Spleen (tissue), 7 donors: Measurements from ENCODE around the gene WIPF2.

Experiments
- CTCF ChIP-seq, 11 experiments: fragments of 200-600 bp in 7 of 11; fragments of 450-650 bp in 4 of 11; sonication (generic) in 4 of 11; IDR thresholded peaks in 8 of 11; conservative IDR thresholded peaks in 3 of 11; 1 replicate in 7 of 11; 2 replicates in 4 of 11; pipeline versions ENCODE4 v1.4.0 to v1.8.0; 2016 to 2021; ENCODE audit warnings: antibody characterized with exemption in 11 of 11, inconsistent platforms in 4 of 11, mild to moderate bottlenecking in 1 of 11
- POLR2A ChIP-seq, 3 donors: fragments of 450-650 bp; IDR thresholded peaks; one replicate each; pipeline ENCODE4 v1.5.1; 2017; ENCODE audit warnings: antibody characterized with exemption in 3 of 3, mild to moderate bottlenecking in 1 of 3
- POLR2AphosphoS5 ChIP-seq, 3 donors: sonication (generic); formaldehyde crosslinking; IDR thresholded peaks; one replicate each; pipeline ENCODE4 v1.5.1; 2017; ENCODE audit warnings: antibody characterized with exemption in 3 of 3
- donor health status: DM: no; HTN: no; CAD: no; lungs with moderate emphysema.
- donor health status: DM: no; HTN: no; CAD: no.
- donor health status: DM: no; HTN: no; CAD: no.

- TF ChIP-seq CTCF (IDR thresholded peaks at IDR 0.05 in 8 of 11, conservative IDR thresholded peaks at IDR 0.05 in 3 of 11), result no peak
- TF ChIP-seq POLR2A (IDR thresholded peaks at IDR 0.05), result no peak
- TF ChIP-seq POLR2AphosphoS5 (IDR thresholded peaks at IDR 0.05), result no peak
Measured at GRCh38 chr17:40178660-40179059, 40.4 kb upstream of the WIPF2 start.
